Activated CD8-positive, alpha-beta memory T cell treated with anti-CD3 and anti-CD28 coated beads for 24 hours (primary cell): ENCODE results near the gene ARID5A.

Source experiments
- DNase-seq: peaks from one replicate; pipeline ENCODE4 v3.0.0-alpha.2; 2020

ARID5A gene

GRCh38 chr2:96528006-96528699 lies 8.4 kb upstream of the ARID5A start:
- peak; percentile 86 for DNase-seq

GRCh38 chr2:96528700-96529375 lies 7.7 kb upstream of the ARID5A start:
- no peak for DNase-seq

- DNase-seq, result no peak
Observed at GRCh38 chr2:96529376-96530143, 7.0 kb upstream of the ARID5A start.

GRCh38 chr2:96530144-96530430 lies 6.5 kb upstream of the ARID5A start:
- no peak for DNase-seq

- peak; percentile 61 for DNase-seq
Observed at GRCh38 chr2:96530474-96531357, 5.8 kb upstream of the ARID5A start.

- DNase-seq, result no peak
Observed at GRCh38 chr2:96531366-96531765, 5.2 kb upstream of the ARID5A start.

- peak; percentile 87 for DNase-seq
Observed at GRCh38 chr2:96531872-96532505, 4.6 kb upstream of the ARID5A start.

GRCh38 chr2:96532641-96533291 lies 3.8 kb upstream of the ARID5A start:
- no peak for DNase-seq

- DNase-seq, result no peak
Observed at GRCh38 chr2:96533292-96534073, 3.1 kb upstream of the ARID5A start.

GRCh38 chr2:96534141-96534540 lies 2.4 kb upstream of the ARID5A start:
- no peak for DNase-seq

- DNase-seq, result no peak
Observed at GRCh38 chr2:96534701-96535181, 1.8 kb upstream of the ARID5A start.

GRCh38 chr2:96535331-96535730 lies 1.2 kb upstream of the ARID5A start:
- no peak for DNase-seq

GRCh38 chr2:96537066-96537733 lies 648 bp downstream of the ARID5A start:
- DNase-seq, result peak; percentile 91

- DNase-seq, result peak; percentile 76
Observed at GRCh38 chr2:96537734-96538486, 1.4 kb downstream of the ARID5A start.

- peak; percentile 94 for DNase-seq
Observed at GRCh38 chr2:96538487-96539214, 2.1 kb downstream of the ARID5A start.

- no peak for DNase-seq
Observed at GRCh38 chr2:96539215-96539920, 2.8 kb downstream of the ARID5A start.

- DNase-seq, result no peak
Observed at GRCh38 chr2:96540136-96540535, 3.6 kb downstream of the ARID5A start.
